GM18511 (cell line): Measurements from ENCODE around the gene RNF4.
"Not testable (repeated sequence)": the region's sequence is repeated elsewhere in the genome, so short reads cannot be mapped to it uniquely, and the experiment has no call there.

Source experiments
- ATAC-seq: cut with Tn5 transposase; IDR thresholded peaks from one replicate; pipeline ENCODE4 v1.9.1; 2021; ENCODE audit warnings: mild to moderate bottlenecking, moderate library complexity; ENCODE audit not compliant: unreplicated experiment

Gene RNF4

GRCh38 chr4:2457481-2458295 is 11.2 kb upstream of the RNF4 start:
- no peak for ATAC-seq

- no peak for ATAC-seq
These were observed 10.1 kb upstream of the RNF4 start for GRCh38 chr4:2458546-2459491.

GRCh38 chr4:2459589-2460349 is 9.1 kb upstream of the RNF4 start:
- ATAC-seq = no peak

GRCh38 chr4:2461246-2461960 is 7.5 kb upstream of the RNF4 start:
- ATAC-seq = no peak

DNA sequence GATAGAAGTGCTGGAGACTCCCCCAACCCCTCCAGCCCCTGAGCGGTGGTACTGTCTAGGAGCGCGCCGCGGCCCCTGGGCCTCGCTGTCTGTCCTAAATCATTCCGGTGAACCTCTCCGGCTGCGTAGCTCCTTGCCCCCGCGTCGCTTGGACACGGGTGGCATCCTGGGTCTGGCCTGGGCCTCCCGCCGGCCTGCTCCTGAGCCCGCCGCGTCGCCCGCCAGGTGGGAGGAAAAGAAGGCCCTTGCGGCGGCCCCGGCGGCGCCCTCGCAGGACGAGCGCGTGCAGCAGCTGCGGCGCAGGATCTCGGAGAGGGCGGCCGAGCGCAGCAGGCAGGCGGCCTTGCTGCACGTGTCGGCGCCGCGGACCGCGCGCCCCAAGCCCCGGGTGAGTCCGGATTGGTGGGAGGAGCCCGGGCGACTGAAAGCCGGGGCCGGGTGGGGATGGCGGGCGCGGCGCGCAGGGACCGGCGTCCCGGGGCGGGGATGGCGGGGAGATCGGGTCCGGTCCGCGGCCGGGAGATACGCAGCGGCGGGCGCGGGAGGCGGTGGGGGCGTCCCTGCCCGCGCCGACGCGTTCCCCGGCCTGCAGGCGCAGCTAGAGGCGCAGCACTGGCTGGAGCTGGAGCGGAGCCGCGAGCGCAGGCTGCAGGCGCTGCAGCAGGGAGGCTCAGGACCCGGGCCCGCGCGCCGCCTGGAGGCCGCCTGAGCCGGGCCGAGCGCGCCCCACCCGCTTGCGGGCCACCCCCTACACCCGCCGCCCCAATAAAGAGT is 6.5 kb upstream of the RNF4 start:
- ATAC-seq = peak; percentile 91

DNA sequence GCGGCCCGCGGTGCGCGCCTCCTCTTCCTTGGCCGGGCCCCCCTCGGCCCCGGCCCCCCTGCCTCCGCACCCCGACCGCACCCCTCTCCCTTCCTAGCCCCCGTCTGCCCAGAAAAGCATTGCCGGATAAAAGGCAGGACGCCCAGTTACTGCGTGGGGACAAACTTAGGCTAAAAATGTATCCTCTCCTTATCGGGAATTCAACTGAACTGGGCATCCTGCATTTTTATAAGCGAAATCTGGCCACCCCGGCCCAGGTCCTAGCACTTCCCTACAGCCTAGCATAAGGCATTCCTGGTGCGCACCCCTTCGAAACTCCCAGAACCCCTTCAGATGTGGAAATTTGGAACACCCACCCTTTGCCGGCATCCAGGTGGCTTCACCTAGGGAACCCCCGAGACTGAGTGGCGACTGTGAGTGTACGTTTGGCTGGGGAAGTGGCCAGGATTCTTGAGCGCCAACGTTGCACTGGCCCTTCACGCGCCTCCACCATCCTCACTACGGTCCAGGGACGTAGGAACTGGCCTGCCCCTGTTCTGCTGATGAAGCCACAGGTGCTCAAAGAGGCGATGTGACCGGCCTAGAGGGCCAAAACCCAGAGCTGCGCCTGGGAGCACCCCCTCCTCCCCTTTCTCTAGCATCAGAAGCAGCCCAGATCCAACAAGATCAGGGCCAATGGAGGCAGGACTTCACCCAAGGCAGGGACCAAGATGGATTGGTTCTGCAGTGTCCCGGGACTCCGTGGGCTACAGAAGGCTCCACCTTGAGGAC is 5.7 kb upstream of the RNF4 start:
- ATAC-seq = no peak

DNA sequence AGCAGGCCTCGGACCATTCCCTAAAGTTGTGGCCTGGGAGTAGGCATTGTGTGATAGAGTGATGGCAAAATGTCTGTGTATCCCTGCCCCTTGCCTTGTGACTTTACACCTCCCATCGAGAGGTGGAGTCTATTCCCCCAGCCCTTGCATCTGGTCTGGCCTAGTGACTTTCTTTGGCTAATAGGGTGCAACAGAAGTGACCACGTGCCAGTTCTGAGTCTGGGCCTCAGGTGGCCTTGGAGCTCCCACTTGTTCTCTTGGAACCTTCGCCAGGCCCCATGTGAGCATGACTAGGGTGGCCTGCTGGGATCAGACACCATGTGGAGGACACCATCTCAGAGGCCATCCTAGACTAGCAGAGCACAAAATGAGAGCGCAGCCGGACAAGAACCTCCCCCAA is 3.9 kb upstream of the RNF4 start:
- no peak for ATAC-seq

DNA sequence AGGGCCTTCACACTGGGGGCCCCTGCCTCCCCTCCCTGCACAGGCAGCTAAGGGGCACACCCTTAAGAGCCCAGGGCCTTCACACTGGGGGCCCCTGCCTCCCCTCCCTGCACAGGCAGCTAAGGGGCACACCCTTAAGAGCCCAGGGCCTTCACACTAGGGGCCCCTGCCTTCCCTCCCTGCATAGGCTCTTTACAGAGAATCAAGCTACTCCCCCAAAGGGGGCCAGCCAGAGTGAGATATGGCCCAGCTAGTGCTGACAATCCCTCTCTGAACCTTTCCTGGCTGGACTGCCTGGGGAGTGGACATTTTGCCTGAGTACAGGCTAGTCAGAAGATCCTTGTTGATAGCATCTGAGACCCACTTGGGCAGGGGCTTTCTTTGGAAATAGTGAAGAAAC is 3.4 kb upstream of the RNF4 start:
- not testable (repeated sequence) for ATAC-seq

GRCh38 chr4:2469192-2469984 is 482 bp downstream of the RNF4 start:
- ATAC-seq = peak; percentile 66

DNA sequence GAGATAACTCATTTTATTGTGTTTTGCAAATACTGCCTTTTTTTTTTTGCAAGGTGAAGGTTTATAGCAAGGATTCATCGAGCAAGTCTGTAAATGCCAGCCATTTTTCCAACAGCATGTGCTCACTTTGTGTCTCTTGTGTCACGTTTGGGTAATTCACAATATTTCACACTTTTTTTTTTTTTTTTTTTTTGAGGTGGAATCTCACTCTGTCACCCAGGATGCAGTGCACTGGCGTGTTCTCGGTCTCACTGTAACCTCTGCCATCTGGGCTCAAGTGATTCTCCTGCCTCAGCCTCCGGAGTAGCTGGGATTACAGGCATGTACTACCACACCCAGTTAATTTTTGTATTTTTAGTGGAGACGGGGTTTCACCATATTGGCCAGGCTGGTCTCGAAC is 1.9 kb downstream of the RNF4 start:
- no peak for ATAC-seq

- no peak for ATAC-seq
These were observed 3.3 kb downstream of the RNF4 start for GRCh38 chr4:2472187-2472586.

- no peak for ATAC-seq
These were observed 9.3 kb downstream of the RNF4 start for GRCh38 chr4:2478229-2478628.

DNA sequence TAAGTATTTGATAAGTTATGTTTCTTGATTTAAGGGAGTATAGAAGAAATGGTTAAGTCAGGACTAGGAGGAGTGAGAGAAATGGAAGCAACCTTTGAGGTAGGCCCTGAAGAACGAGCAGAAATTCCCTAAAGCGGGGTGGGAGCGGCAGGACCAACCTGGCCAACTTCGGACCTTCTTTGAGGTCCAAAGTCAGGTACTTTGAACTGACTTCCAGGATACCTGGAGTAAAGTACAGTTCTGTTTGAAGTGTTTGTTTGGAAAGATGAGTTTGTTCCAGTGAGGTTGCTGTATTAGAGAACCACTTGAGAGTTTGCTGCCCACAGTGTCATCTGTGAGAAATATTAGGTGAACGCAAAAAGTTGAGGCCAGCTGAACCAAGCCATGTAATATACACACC is 11.7 kb downstream of the RNF4 start:
- no peak for ATAC-seq

DNA sequence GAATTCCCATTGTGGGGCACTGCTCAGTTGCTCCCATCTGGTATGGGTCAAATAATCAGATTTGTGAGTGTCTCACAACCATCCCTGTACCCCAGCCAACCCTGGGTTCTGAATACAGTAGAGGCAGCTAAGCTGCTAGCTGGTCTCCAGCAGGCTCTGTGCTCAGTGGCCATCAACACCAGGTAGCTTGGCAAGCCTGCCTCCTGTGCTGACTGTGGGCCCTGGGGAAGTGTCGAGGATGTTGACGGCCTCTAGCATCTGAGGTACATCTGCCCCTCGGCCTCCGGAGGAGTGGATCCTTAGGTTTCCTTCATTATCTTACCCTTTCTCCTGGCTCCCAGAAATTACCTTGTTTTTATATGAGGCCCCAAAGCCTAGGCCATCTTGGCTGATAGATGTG is 13.3 kb downstream of the RNF4 start:
- no peak for ATAC-seq

DNA sequence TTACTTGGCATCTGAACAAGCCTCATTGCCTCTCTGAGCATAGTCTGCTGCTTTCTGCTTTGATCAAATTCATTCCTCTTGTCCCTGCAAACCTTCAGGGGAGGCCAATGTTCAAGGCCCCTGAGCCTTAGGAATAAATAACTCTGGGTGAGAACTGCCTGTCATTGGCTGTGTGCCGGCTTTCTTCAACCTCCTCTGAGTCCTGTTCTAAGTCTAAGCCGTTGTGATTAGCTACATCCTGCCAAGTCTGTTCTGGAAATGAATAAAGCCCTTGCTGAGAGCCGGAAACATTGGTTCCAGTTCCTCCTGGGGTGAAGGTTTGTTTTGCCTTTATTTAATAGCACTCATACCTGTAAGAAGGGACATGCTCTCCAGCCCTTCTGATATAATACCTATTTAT is 13.8 kb downstream of the RNF4 start:
- ATAC-seq = peak; percentile 57

- ATAC-seq = no peak
These were observed 14.3 kb downstream of the RNF4 start for GRCh38 chr4:2483237-2483636.

- no peak for ATAC-seq
These were observed 15.3 kb downstream of the RNF4 start for GRCh38 chr4:2484185-2484584.

DNA sequence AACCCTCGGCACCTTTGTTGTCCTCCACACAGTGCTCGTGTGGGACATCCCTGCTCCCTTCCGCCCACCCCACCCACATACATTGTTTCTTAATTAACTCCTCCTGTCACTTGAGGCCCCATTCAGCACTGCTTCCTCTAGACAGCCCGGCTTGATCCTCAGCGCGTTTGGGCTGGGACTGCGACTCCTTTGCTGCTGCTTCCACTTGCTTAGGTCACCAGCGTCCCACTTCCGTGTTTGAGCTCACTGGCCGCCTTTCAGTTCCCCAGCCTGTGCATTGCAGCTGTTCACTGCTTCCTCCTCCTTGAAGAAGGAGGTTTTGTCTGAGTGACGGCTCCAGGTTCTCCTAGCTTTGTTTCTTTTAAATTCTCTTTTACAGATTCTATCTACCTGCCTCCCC is 16.1 kb downstream of the RNF4 start:
- peak; percentile 68 for ATAC-seq
